Measurements from ENCODE around the gene KSR1. TPM values are rescaled to one million over a fixed set of nuclear protein-coding genes. Genes with fewer than 3 reads are reported as not detected.

The KSR1 gene
- polyA plus RNA-seq, 1 of the 3 experiments (the other 2 are of a cell fraction): 7.5 TPM

GRCh38 chr17:27423651-27424050 is 32.6 kb upstream of the KSR1 start:
- no peak for DNase-seq
- Histone ChIP-seq H3K36me3 (replicated peaks in 1 of 2; ENCODE audit: control insufficient read depth in 1 of 2, insufficient read depth in 2 of 2, low read length in 1 of 2) (no peaks in the 10 kb centered on the region), H3K9ac (no peak overlapping the region), H2AFZ (ENCODE audit: low read depth) (no peak overlapping the region), H3K27ac (ENCODE audit: low read depth in 2 of 2, low read length in 1 of 2) (no peak overlapping the region), H3F3A (replicated peaks; ENCODE audit: insufficient read depth) (no peaks in the 10 kb centered on the region), H3K9me2 (no peaks in the 10 kb centered on the region), H3K4me1 (ENCODE audit: control insufficient read depth in 1 of 2, insufficient read depth in 2 of 2, low read depth in 1 of 2, low read length in 1 of 2) (no peaks in the 10 kb centered on the region), H3K4me2 (no peak overlapping the region), H3K79me2 (ENCODE audit: insufficient read depth) (no peaks in the 10 kb centered on the region), H3K9me3 (no peaks in the 10 kb centered on the region), H3K4me3 (ENCODE audit: low read depth in 2 of 2, low read length in 1 of 2) (no peak overlapping the region), H3K27me3 (ENCODE audit: insufficient read depth) (no peaks in the 10 kb centered on the region), H4K20me1 (ENCODE audit: insufficient read depth) (no peaks in the 10 kb centered on the region)
- TF ChIP-seq TCF12 (IDR thresholded peaks at IDR 0.05) (no peak), TAF1 (IDR thresholded peaks at IDR 0.05; ENCODE audit: borderline replicate concordance, low read depth, low read length) (no peak), USF2 (IDR thresholded peaks at IDR 0.05; ENCODE audit: borderline replicate concordance, low read depth, low read length) (no peak), EZH2phosphoT487 (IDR thresholded peaks at IDR 0.05; ENCODE audit: borderline replicate concordance, low read depth) (no peak), TEAD4 (IDR thresholded peaks at IDR 0.05; ENCODE audit: borderline replicate concordance, insufficient read depth) (no peak)
- CTCF ChIA-PET: interaction anchor here (1.3 to 1.9 kb wide), 2 partner anchors 69 to 187 kb away, joined by 3 to 6 read pairs; no protein-coding TSS in a partner anchor
- 82% methylated on average over 3 of the region's 3 CpGs for WGBS (ENCODE audit: low lambda C conversion rate)
- POLR2A ChIA-PET: no interaction called here

- no peak overlapping the region for H3K4me2 ChIP-seq
- ChIA-PET CTCF (interaction anchor here (0.9 to 1.9 kb wide), 3 partner anchors 31 to 188 kb away, joined by 3 to 6 read pairs (median 3); partner anchors contain the start of gene KSR1), POLR2A (no interaction called here)
- 80% methylated on average over 3 of the region's 10 CpGs for WGBS (ENCODE audit: low lambda C conversion rate)
- H3K9me3 ChIP-seq: no peaks in the 10 kb centered on the region
- H3K27ac ChIP-seq (ENCODE audit: low read depth in 2 of 2, low read length in 1 of 2): no peak overlapping the region
- H3K4me1 ChIP-seq (ENCODE audit: control insufficient read depth in 1 of 2, insufficient read depth in 2 of 2, low read depth in 1 of 2, low read length in 1 of 2): no peaks in the 10 kb centered on the region
- DNase-seq: no peak
- no peaks in the 10 kb centered on the region for H4K20me1 ChIP-seq (ENCODE audit: insufficient read depth)
- H3K9me2 ChIP-seq: no peaks in the 10 kb centered on the region
- H3F3A ChIP-seq (replicated peaks; ENCODE audit: insufficient read depth): no peaks in the 10 kb centered on the region
- no peak overlapping the region for H3K9ac ChIP-seq
- H3K79me2 ChIP-seq (ENCODE audit: insufficient read depth): no peaks in the 10 kb centered on the region
- no peaks in the 10 kb centered on the region for H3K27me3 ChIP-seq (ENCODE audit: insufficient read depth)
- no peak overlapping the region for H3K4me3 ChIP-seq (ENCODE audit: low read depth in 2 of 2, low read length in 1 of 2)
- no peak overlapping the region for H2AFZ ChIP-seq (ENCODE audit: low read depth)
- H3K36me3 ChIP-seq (replicated peaks in 1 of 2; ENCODE audit: control insufficient read depth in 1 of 2, insufficient read depth in 2 of 2, low read length in 1 of 2): no peaks in the 10 kb centered on the region
- TF ChIP-seq FOXJ3 (CRISPR knock-in tag; IDR thresholded peaks at IDR 0.05) (no peak), MXI1 (IDR thresholded peaks at IDR 0.05; ENCODE audit: low read depth, low read length) (no peak), TAF1 (IDR thresholded peaks at IDR 0.05; ENCODE audit: borderline replicate concordance, low read depth, low read length) (no peak), NFIC (IDR thresholded peaks at IDR 0.05; ENCODE audit: borderline replicate concordance) (no peak), YY1 (IDR thresholded peaks at IDR 0.05; ENCODE audit: low read depth) (no peak), TCF12 (IDR thresholded peaks at IDR 0.05) (no peak), FOXM1 (IDR thresholded peaks at IDR 0.05; ENCODE audit: low read depth) (no peak), RFX5 (IDR thresholded peaks at IDR 0.05; ENCODE audit: low read length) (no peak), USF2 (IDR thresholded peaks at IDR 0.05; ENCODE audit: borderline replicate concordance, low read depth, low read length) (no peak), CTCF (IDR thresholded peaks at IDR 0.05) (no peak), FOSL2 (IDR thresholded peaks at IDR 0.05; ENCODE audit: borderline replicate concordance, low read depth) (no peak), ZBTB33 (IDR thresholded peaks at IDR 0.05; ENCODE audit: borderline replicate concordance, low read depth) (no peak), GATA2 (CRISPR knock-in tag; IDR thresholded peaks at IDR 0.05) (no peak), RXRA (IDR thresholded peaks at IDR 0.05; ENCODE audit: borderline replicate concordance, low read depth) (no peak), EZH2phosphoT487 (IDR thresholded peaks at IDR 0.05; ENCODE audit: borderline replicate concordance, low read depth) (no peak), GABPA (IDR thresholded peaks at IDR 0.05; ENCODE audit: low read depth) (no peak), RAD21 (IDR thresholded peaks at IDR 0.05; ENCODE audit: low read length) (no peak)
Measured at GRCh38 chr17:27424516-27424915, 31.7 kb upstream of the KSR1 start.
